ENCODE results near the gene DNASE1L1. TPM values are rescaled to one million over a fixed set of nuclear protein-coding genes. Genes with fewer than 3 reads are reported as not detected.

DNASE1L1 gene
- total RNA-seq, 6 experiments from 2014 or later, result 11.7 to 19.5 (median 14.9) TPM

DNA sequence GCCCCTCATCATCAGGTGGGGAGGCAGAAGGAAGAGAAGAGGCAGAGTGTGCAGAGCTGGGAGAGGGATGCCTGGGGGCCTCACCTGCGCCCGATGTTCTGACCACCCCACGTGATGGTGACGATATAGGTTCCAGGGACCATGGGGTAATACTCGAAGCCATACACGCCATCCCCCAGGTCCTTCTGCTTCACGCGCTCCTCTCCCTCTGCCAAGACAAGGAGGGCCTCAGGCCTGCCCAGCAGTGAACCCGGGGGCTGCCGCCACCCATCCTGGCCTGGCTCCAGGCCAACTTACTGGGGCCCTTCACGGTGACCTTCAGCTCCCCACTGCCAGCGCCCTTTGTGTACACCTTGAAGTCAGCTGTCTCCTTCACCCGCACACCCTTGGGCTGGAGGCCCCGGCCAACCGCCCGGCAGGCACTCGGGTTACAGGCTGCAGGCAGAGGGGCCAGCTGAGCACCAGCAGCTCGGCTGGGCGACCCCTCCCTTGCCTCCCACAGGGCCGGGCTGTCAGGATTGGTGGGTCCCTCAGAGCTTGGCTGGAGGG is 43.9 kb downstream of the DNASE1L1 start:
- no peak for DNase-seq
- H3K27ac ChIP-seq, result no peak overlapping the region

GRCh38 chrX:154363706-154364439 is 45.2 kb downstream of the DNASE1L1 start:
- TF ChIP-seq, protein P1, sequence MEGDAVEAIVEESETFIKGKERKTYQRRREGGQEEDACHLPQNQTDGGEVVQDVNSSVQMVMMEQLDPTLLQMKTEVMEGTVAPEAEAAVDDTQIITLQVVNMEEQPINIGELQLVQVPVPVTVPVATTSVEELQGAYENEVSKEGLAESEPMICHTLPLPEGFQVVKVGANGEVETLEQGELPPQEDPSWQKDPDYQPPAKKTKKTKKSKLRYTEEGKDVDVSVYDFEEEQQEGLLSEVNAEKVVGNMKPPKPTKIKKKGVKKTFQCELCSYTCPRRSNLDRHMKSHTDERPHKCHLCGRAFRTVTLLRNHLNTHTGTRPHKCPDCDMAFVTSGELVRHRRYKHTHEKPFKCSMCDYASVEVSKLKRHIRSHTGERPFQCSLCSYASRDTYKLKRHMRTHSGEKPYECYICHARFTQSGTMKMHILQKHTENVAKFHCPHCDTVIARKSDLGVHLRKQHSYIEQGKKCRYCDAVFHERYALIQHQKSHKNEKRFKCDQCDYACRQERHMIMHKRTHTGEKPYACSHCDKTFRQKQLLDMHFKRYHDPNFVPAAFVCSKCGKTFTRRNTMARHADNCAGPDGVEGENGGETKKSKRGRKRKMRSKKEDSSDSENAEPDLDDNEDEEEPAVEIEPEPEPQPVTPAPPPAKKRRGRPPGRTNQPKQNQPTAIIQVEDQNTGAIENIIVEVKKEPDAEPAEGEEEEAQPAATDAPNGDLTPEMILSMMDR (IDR thresholded peaks at IDR 0.05), result no peak
- no peak for TF ChIP-seq POLR2A (IDR thresholded peaks at IDR 0.05)
- H3K4me3 ChIP-seq, result no peak overlapping the region
- H3K36me3 ChIP-seq, result peaks cover 0 to 3% (median 0%) of the 10 kb centered on the region in 4 donors
- no peak for DNase-seq
- intact Hi-C loops (cut with DNase I), result no loop called here
- H3K27ac ChIP-seq, result no peak overlapping the region
- ATAC-seq, result no peak
- WGBS (ENCODE audit: insufficient coverage, low coverage, low lambda C conversion rate, missing lambda C conversion rate), result 63% methylated on average over 8 of the region's 20 CpGs
- H3K4me1 ChIP-seq, result no peaks in the 10 kb centered on the region
- H3K27me3 ChIP-seq, result no peaks in the 10 kb centered on the region
- no peaks in the 10 kb centered on the region for H3K9me3 ChIP-seq

More for the DNA sequence above, 43.9 kb downstream of the DNASE1L1 start:
- Histone ChIP-seq H3K4me3 (no peak overlapping the region), H3K36me3 (peaks cover 0 to 3% (median 0%) of the 10 kb centered on the region in 4 donors), H3K27me3 (no peaks in the 10 kb centered on the region), H3K4me1 (no peaks in the 10 kb centered on the region), H3K9me3 (no peaks in the 10 kb centered on the region)
- TF ChIP-seq POLR2A (IDR thresholded peaks at IDR 0.05), result no peak
- TF ChIP-seq, protein P1 (IDR thresholded peaks at IDR 0.05), result no peak
- 82% methylated on average over 2 of the region's 20 CpGs for WGBS (ENCODE audit: insufficient coverage, low coverage, low lambda C conversion rate, missing lambda C conversion rate)
- intact Hi-C loops (cut with DNase I), result no loop called here
- ATAC-seq, result no peak

DNA sequence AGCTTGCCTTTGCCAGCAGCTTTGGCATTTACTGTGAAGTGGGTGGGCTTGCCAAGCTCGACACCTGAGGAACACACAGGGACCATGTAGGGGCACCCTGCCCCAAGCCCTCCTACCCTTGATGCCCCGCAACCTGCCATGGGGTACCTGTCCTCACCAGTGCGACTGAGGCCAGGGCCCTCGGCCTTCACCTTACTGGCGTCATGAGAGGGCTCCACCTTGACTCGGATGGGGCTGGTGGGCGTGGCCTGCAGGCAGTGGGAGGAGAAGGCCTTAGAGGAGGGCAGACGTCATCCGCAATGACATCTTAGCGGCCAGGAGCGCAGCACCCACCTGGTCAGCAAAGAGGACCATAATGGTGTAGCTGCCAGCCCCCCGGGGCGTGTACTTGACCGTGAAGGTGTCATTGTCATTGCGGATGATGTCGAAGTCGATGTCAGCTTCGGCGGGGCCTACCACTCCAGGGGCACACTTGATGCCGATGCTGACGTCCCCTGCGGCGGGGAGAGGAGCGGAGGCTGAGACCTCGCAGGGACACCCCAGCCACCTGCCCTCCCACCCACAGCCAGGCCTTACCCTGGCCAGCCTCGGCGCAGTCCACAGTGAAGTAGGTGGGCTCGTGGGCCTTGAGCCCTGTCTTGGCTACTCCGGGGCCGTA is 46.8 kb downstream of the DNASE1L1 start:
- ATAC-seq, result no peak
- Histone ChIP-seq H3K27ac (no peak overlapping the region), H3K4me3 (no peak overlapping the region), H3K4me1 (peaks cover 0 to 5% (median 0%) of the 10 kb centered on the region in 4 donors), H3K36me3 (peaks cover 0 to 3% (median 0%) of the 10 kb centered on the region in 4 donors), H3K9me3 (no peaks in the 10 kb centered on the region), H3K27me3 (no peaks in the 10 kb centered on the region)
- intact Hi-C loops (cut with DNase I), result no loop called here
- TF ChIP-seq, protein P1 (IDR thresholded peaks at IDR 0.05), result no peak
- TF ChIP-seq POLR2A (IDR thresholded peaks at IDR 0.05), result no peak
- no peak for DNase-seq
- WGBS (ENCODE audit: insufficient coverage, low coverage, low lambda C conversion rate, missing lambda C conversion rate), result no CpG with 5 or more reads among the region's 30 CpGs

DNA sequence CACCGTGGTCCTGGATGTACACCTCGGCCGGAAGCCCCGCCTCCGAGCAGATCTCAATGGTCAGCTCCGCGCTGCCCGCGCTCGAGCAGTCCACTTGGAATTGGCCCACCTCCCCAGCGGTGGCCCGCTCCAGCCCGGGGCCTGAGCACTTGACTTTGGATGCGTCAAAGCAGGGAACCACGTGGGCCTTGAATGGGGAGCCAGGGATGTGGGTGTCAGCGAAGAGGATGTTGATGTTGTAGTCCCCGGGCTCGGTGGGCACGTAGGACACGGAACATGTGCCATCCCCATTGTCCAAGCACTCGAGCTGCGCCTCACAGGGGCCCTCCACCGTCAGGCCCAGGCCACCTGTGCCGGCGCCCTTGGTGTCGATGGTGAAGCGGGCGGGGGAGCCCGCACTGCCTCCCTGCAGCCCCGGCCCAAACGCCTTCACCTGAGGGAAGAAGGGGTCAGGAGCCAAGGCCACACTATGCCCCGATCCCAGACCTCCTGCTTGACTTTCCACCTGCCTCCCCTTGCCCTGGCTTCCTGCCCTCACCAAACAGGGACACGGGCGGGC is 48.8 kb downstream of the DNASE1L1 start:
- WGBS (ENCODE audit: insufficient coverage, low coverage, low lambda C conversion rate, missing lambda C conversion rate), result 77% methylated on average over 5 of the region's 34 CpGs
- TF ChIP-seq, protein P1 (IDR thresholded peaks at IDR 0.05), result no peak
- TF ChIP-seq POLR2A (IDR thresholded peaks at IDR 0.05), result no peak
- H3K27ac ChIP-seq, result no peak overlapping the region
- no peaks in the 10 kb centered on the region for H3K27me3 ChIP-seq
- DNase-seq (no peak), ATAC-seq (no peak)
- peaks cover 0 to 5% (median 0%) of the 10 kb centered on the region in 4 donors for H3K4me1 ChIP-seq
- H3K9me3 ChIP-seq, result no peaks in the 10 kb centered on the region
- H3K36me3 ChIP-seq, result peaks cover 0 to 3% (median 0%) of the 10 kb centered on the region in 4 donors
- intact Hi-C loops (cut with DNase I), result no loop called here
- no peak overlapping the region for H3K4me3 ChIP-seq
